Activated naive CD4-positive, alpha-beta T cell treated with anti-CD3 and anti-CD28 coated beads for 36 hours (primary cell): ENCODE measurements around the gene OR8G1. TPM values are rescaled to one million over a fixed set of nuclear protein-coding genes. Genes with fewer than 3 reads are reported as not detected.
"Not testable (repeated sequence)": the region's sequence is repeated elsewhere in the genome, so short reads cannot be mapped to it uniquely, and the experiment has no call there.

ENCODE experiments used
- CTCF ChIA-PET: fragments of 350-600 bp; sonication (Branson Sonifier 250); formaldehyde crosslinking; loops from one replicate; lab custom pipeline; 2021; ENCODE audit warnings: antibody characterized with exemption; lab: Charles Lee
- DNase-seq: peaks from one replicate; pipeline ENCODE4 v3.0.0-alpha.2; 2020
- H3K27ac Mint-ChIP-seq: one replicate; pipeline ENCODE4 v1.8.0; 2021; ENCODE audit warnings: mild to moderate bottlenecking, mixed read lengths
- H3K27me3 Mint-ChIP-seq: one replicate; pipeline ENCODE4 v1.8.0; 2021; ENCODE audit warnings: low read depth, mixed read lengths
- H3K36me3 Mint-ChIP-seq: one replicate; pipeline ENCODE4 v1.8.0; 2021; ENCODE audit warnings: low read depth, mixed read lengths
- H3K4me1 Mint-ChIP-seq: one replicate; pipeline ENCODE4 v1.8.0; 2021; ENCODE audit warnings: low read depth, mixed read lengths
- H3K4me3 Mint-ChIP-seq: one replicate; pipeline ENCODE4 v1.8.0; 2021; ENCODE audit warnings: mild to moderate bottlenecking, moderate library complexity, mixed read lengths
- H3K9me3 Mint-ChIP-seq: one replicate; pipeline ENCODE4 v1.8.0; 2021; ENCODE audit warnings: mixed read lengths
- intact Hi-C: fragments of 100-400 bp; cut with micrococcal nuclease; formaldehyde crosslinking; loops from one replicate; pipeline ENCODE4 v1.15.1; 2023
- total RNA-seq, 2 experiments: library from RNA; stranded (reverse); gene quantifications; one replicate each; pipeline ENCODE4 v1.2.3, GENCODE V29; 2021

Gene OR8G1
- total RNA-seq, 2 experiments from 2014 or later: not detected

DNA sequence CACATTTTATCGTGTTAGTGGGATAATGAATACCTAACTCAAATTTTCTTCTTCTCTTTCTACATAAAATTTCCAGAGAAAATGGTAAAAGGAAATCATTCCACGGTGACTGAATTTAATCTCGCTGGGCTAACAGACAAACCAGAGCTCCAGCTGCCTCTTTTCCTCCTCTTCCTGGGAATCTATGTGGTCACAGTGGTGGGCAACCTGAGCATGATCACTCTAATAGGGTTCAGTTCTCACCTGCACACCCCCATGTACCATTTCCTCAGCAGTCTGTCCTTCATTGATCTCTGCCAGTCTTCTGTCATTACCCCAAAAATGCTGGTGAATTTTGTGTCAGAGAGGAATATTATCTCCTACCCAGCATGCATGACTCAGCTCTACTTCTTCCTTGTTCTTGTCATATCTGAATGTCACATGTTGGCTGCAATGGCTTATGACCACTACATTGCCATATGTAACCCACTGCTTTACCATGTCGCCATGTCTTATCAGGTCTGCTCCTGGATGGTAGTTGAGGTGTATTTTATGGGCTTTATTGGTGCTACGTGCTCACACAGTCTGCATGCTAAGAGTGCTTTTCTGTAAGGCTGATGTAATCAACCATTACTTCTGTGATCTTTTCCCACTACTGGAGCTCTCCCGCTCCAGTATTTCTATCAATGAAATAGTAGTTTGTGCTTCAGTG lies 33.6 kb upstream of the OR8G1 start:
- CTCF ChIA-PET: no interaction called here
- Mint-ChIP-seq H3K9me3 (no peaks in the 10 kb centered on the region), H3K27ac (no peak overlapping the region), H3K4me1 (no peaks in the 10 kb centered on the region), H3K27me3 (no peaks in the 10 kb centered on the region), H3K4me3 (no peak overlapping the region), H3K36me3 (no peaks in the 10 kb centered on the region)
- intact Hi-C loops: no loop called here
- DNase-seq: no peak

DNA sequence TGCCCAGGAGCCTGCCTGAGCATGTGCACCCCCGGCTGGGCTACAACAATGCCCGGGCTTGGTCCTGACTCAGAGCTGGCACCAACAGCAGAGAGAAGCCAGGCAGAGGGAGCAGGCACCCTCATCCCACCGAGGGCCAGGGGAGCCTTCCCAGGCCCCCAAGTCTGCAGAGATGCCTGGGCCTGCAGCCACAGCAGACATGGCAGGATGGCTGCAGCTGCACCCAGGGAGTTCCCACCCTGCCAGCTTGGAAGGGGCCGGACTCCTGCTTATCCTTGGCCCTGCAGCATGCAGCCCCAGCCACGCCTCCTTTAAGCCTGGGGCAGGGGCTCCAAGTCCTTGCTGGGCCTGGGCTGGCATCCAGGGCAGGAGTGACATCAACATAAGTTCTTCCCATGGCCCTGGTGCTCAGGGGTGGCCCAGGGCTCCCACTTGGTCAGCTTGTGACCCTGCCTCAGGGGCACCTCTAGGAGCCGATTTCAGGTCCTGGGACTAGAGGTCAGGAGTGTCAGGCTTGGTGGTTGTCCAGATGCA lies 31.0 kb upstream of the OR8G1 start:
- H3K36me3 Mint-ChIP-seq: no peaks in the 10 kb centered on the region
- DNase-seq: no peak
- no peaks in the 10 kb centered on the region for H3K27me3 Mint-ChIP-seq
- CTCF ChIA-PET: no interaction called here
- H3K9me3 Mint-ChIP-seq: no peaks in the 10 kb centered on the region
- H3K27ac Mint-ChIP-seq: no peak overlapping the region
- H3K4me1 Mint-ChIP-seq: no peaks in the 10 kb centered on the region
- H3K4me3 Mint-ChIP-seq: no peak overlapping the region
- intact Hi-C loops: no loop called here

DNA sequence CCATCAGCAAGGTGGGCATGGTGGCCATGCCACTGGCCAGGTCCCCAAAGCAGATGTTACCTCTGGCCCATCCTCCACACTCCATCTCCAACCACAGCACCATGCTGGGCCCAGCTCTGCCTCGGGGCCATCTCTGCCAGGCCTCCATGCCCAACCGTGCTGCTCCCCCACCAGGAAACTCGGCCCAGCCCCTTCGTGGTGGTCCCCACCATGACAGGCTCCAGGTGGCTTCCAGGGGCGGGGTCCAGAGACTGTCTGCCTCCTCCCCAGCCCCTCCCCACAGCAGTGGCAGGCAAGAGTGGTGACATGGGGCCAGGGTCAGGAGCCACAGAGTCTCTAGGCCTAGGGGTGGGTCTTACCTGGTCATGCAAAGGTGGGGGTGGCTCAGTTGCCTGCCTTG lies 30.5 kb upstream of the OR8G1 start:
- Mint-ChIP-seq H3K4me3 (no peak overlapping the region), H3K27me3 (peaks cover 2% of the 10 kb centered on the region), H3K9me3 (no peaks in the 10 kb centered on the region), H3K36me3 (no peaks in the 10 kb centered on the region), H3K4me1 (no peaks in the 10 kb centered on the region), H3K27ac (no peak overlapping the region)
- CTCF ChIA-PET: no interaction called here
- intact Hi-C loops: no loop called here
- DNase-seq: no peak

DNA sequence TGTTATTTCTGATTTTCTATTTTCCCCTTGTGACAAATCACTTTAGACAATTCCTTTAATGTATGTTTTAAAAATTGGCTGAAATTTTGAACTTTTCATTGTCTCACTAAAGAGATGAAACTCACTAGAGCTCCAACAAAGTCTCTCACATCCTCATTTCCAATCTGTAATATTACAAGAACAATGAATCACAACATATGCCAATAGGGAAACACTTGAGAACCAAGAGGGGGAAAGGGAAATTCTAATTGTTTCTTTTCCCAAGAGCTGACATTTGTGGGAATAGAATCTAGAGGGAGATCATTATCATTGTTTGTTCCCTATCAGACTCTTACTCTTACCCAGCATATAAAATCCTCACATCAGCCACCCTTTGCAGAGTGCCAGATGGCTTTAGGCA lies 29.6 kb upstream of the OR8G1 start:
- H3K9me3 Mint-ChIP-seq: no peaks in the 10 kb centered on the region
- no peaks in the 10 kb centered on the region for H3K4me1 Mint-ChIP-seq
- CTCF ChIA-PET: no interaction called here
- intact Hi-C loops: no loop called here
- H3K36me3 Mint-ChIP-seq: no peaks in the 10 kb centered on the region
- peaks cover 3% of the 10 kb centered on the region for H3K27me3 Mint-ChIP-seq
- no peak for DNase-seq
- no peak overlapping the region for H3K27ac Mint-ChIP-seq
- no peak overlapping the region for H3K4me3 Mint-ChIP-seq

DNA sequence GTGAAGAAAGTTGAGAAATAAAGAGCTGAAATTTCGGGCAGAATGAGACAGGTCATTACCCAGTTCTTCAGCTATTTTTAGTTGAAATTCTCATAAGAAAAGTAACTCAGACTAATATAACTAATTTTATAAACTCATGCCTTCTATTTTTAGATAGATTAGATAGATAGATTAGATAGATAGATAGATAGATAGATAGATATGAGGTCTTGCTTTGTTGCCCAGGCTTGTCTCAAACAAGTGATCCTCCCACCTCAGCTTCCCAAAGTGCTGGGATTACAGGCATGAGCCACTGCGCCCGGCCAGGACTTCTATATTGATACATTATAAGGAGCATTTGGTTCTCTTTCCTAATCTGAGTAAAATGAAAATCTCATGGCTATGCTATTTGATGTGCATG lies 26.9 kb upstream of the OR8G1 start:
- no peaks in the 10 kb centered on the region for H3K36me3 Mint-ChIP-seq
- DNase-seq: no peak
- intact Hi-C loops: no loop called here

DNA sequence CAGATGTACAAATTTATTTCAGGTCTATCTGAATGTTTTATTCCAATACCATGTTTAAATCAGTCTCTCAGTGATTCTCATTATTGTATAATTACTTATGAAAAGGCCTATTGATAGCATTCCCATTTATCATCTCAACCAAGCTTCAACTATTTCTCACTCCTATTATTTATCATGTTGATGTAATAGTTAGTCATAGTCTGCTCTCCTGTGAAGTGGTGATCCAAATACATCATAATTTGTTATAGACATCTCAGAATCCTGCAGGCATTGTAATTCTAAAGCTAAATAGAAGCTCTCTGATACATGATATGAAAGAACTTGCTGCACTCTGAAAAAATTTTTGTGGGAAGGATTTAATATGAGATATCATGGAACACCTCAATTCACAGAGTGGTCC lies 21.8 kb upstream of the OR8G1 start:
- intact Hi-C loops: no loop called here
- no peak for DNase-seq
- Mint-ChIP-seq H3K9me3 (no peaks in the 10 kb centered on the region), H3K27ac (no peak overlapping the region), H3K4me3 (no peak overlapping the region), H3K4me1 (no peaks in the 10 kb centered on the region), H3K36me3 (no peaks in the 10 kb centered on the region), H3K27me3 (peaks cover 6% of the 10 kb centered on the region)
- CTCF ChIA-PET: interaction anchor here (1.0 kb wide), 1 partner anchor 11 kb away, joined by 5 read pairs; no protein-coding TSS in a partner anchor

More for the DNA sequence above, 26.9 kb upstream of the OR8G1 start:
- Mint-ChIP-seq H3K9me3 (no peaks in the 10 kb centered on the region), H3K27ac (no peak overlapping the region), H3K4me3 (no peak overlapping the region), H3K4me1 (no peaks in the 10 kb centered on the region), H3K27me3 (peaks cover 3% of the 10 kb centered on the region)
- CTCF ChIA-PET: no interaction called here

DNA sequence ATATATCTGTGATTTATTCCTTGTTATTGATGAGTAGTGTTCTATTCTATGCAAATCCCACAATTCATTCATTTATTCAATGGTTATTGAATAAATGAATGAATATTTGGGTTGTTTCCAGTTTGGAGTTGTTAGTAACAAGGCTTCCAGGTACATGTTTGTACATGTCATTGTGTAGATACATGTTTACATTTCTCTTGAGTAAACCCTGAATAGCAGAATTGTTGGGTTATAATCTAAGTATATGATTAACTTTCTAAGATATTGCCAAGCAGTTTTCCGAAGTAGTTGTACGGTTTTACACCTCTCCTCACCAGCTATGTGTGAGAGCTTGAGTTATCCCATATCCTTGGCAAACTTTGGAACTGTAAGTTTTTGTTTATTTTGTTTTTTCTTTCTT lies 18.5 kb upstream of the OR8G1 start:
- Mint-ChIP-seq H3K4me1 (no peaks in the 10 kb centered on the region), H3K4me3 (no peak overlapping the region), H3K9me3 (no peaks in the 10 kb centered on the region), H3K27me3 (peaks cover 11% of the 10 kb centered on the region), H3K36me3 (no peaks in the 10 kb centered on the region), H3K27ac (no peak overlapping the region)
- DNase-seq: no peak
- intact Hi-C loops: no loop called here
- CTCF ChIA-PET: no interaction called here

DNA sequence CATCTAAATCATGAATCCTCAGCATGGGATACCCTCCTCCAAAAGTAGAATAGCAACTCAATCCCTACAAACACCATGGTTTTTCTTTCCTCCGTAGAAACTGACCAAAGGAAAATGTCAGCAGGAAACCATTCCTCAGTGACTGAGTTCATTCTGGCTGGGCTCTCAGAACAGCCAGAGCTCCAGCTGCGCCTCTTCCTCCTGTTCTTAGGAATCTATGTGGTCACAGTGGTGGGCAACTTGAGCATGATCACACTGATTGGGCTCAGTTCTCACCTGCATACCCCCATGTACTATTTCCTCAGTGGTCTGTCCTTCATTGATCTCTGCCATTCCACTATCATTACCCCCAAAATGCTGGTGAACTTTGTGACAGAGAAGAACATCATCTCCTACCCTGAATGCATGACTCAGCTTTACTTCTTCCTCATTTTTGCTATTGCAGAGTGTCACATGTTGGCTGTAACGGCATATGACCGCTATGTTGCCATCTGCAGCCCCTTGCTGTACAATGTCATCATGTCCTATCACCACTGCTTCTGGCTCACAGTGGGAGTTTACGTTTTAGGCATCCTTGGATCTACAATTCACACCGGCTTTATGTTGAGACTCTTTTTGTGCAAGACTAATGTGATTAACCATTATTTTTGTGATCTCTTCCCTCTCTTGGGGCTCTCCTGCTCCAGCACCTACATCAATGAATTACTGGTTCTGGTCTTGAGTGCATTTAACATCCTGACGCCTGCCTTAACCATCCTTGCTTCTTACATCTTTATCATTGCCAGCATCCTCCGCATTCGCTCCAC lies 16.1 kb upstream of the OR8G1 start:
- H3K27me3 Mint-ChIP-seq: peaks cover 15% of the 10 kb centered on the region
- H3K27ac Mint-ChIP-seq, H3K4me1 Mint-ChIP-seq, H3K4me3 Mint-ChIP-seq, intact Hi-C loops, DNase-seq, CTCF ChIA-PET, H3K9me3 Mint-ChIP-seq, H3K36me3 Mint-ChIP-seq: not testable (repeated sequence)

DNA sequence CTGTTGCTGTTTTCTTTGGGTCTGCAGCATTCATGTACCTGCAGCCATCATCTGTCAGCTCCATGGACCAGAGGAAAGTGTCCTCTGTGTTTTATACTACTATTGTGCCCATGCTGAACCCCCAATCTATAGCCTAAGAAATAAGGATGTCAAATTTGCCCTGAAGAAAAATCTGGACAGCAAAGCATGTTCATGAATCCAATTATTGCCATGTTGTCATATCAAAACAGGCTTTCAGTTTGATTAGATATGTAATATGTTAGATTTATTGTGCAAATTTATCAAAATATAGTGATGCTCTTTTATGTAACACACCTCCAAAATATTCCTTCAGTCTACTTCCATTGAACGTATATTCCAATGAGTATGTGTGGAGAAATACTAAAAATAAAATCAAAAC lies 15.4 kb upstream of the OR8G1 start:
- Mint-ChIP-seq H3K4me3 (no peak overlapping the region), H3K9me3 (no peaks in the 10 kb centered on the region), H3K27ac (no peak overlapping the region), H3K27me3 (peaks cover 15% of the 10 kb centered on the region), H3K36me3 (no peaks in the 10 kb centered on the region), H3K4me1 (no peaks in the 10 kb centered on the region)
- no peak for DNase-seq
- intact Hi-C loops: no loop called here
- CTCF ChIA-PET: no interaction called here

DNA sequence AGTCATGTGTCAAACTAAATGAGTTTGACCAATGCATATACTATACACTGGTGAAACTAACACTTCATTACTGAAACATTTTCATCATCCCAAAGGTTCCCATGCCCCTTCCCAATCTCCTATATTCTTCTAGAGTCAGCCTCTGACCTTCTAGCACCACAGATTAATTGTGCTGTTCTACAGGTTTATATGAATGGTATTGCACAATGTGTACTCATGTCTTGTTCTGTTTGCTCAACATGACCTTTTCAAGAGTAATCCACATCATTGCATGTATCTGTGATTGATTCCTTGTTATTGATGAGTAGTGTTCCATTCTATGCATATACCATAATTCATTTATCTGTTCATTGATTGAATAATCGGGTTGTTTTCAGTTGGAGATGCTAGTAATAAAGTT lies 7.5 kb upstream of the OR8G1 start:
- Mint-ChIP-seq H3K4me1 (no peaks in the 10 kb centered on the region), H3K36me3 (no peaks in the 10 kb centered on the region), H3K27me3 (no peaks in the 10 kb centered on the region), H3K9me3 (no peaks in the 10 kb centered on the region), H3K27ac (no peak overlapping the region), H3K4me3 (no peak overlapping the region)
- CTCF ChIA-PET: no interaction called here
- no peak for DNase-seq
- intact Hi-C loops: no loop called here

DNA sequence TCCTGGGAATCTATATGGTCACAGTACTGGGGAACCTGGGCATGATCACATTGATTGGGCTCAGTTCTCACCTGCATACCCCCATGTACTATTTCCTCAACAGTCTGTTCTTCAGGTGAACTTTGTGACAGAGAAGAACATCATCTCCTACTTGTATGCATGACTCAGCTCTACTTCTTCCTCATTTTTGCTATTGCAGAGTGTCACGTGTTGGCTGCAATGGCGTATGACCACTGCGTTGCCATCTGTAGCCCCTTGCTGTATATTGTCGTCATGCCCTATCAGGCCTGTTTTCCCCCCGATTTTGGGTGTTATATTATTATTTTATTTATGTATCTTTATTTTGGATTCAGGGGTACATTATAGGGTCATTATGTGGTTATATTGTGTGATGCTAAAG lies 2.4 kb upstream of the OR8G1 start:
- CTCF ChIA-PET: no interaction called here
- Mint-ChIP-seq H3K27ac (no peak overlapping the region), H3K4me1 (no peaks in the 10 kb centered on the region), H3K9me3 (no peaks in the 10 kb centered on the region), H3K36me3 (no peaks in the 10 kb centered on the region), H3K27me3 (peaks cover 4% of the 10 kb centered on the region), H3K4me3 (no peak overlapping the region)
- DNase-seq: no peak
- intact Hi-C loops: no loop called here

DNA sequence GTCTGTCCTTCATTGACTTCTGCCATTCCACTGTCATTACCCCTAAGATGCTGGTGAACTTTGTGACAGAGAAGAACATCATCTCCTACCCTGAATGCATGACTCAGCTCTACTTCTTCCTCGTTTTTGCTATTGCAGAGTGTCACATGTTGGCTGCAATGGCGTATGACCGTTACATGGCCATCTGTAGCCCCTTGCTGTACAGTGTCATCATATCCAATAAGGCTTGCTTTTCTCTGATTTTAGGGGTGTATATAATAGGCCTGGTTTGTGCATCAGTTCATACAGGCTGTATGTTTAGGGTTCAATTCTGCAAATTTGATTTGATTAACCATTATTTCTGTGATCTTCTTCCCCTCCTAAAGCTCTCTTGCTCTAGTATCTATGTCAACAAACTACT lies 9.0 kb downstream of the OR8G1 start:
- H3K27me3 Mint-ChIP-seq, CTCF ChIA-PET, H3K27ac Mint-ChIP-seq, DNase-seq, H3K4me3 Mint-ChIP-seq, H3K4me1 Mint-ChIP-seq, H3K9me3 Mint-ChIP-seq, intact Hi-C loops, H3K36me3 Mint-ChIP-seq: not testable (repeated sequence)

DNA sequence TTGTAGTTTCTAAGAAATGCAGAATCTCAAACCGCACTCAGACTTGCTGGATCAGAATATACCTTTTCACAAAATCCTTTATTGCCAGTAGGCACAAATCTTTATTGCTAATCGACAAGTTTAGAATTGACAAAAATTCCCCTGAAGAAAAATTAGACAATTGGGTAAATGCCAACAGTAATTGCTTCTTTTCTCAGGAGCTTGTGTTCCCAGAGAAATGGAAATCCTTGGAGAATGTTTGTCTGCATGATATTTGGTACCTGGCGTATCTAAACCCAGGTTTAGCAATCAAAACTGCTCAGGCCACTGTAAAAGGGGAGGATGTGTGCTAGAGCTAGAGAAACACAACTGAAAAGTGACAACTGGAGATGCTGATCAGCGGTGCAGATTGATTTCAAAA lies 15.2 kb downstream of the OR8G1 start, which contains the start of gene OR8G5:
Gene OR8G5, plus strand, starts transcription at position 301 of the 400 bp plus-strand sequence. CDS start 8,556 bp downstream, outside the sequence.
- DNase-seq: no peak
- Mint-ChIP-seq H3K4me1 (no peaks in the 10 kb centered on the region), H3K27ac (no peak within 1 kb of the TSS), H3K9me3 (no peaks in the 10 kb centered on the region), H3K4me3 (no peak within 1 kb of the TSS), H3K36me3 (no peaks in the 10 kb centered on the region), H3K27me3 (peaks cover 4% of the 10 kb centered on the region)
- CTCF ChIA-PET: no interaction called here
- intact Hi-C loops: no loop called here
